Measurements from ENCODE around the gene PANK4. TPM values are rescaled to one million over a fixed set of nuclear protein-coding genes. Genes with fewer than 3 reads are reported as not detected.

Gene PANK4
- total and polyA plus RNA-seq, 2 donors (not counting 3 experiments of a cell fraction or from before 2014, with no cell fraction given) = 22.1 to 34.0 TPM

DNA sequence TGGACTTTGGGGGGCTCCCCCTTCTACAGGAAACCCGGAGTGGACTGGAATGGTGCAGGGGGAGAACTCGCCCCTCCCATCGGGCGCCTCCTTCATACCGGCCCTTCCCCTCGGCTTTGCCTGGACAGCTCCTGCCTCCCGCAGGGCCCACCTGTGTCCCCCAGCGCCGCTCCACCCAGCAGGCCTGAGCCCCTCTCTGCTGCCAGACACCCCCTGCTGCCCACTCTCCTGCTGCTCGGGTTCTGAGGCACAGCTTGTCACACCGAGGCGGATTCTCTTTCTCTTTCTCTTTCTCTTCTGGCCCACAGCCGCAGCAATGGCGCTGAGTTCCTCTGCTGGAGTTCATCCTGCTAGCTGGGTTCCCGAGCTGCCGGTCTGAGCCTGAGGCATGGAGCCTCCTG is 29.9 kb upstream of the PANK4 start, which contains the start of gene TNFRSF14:
TSS of gene TNFRSF14 (plus strand) at position 95 of the 401 bp plus-strand sequence. CDS start at position 389, 294 bp downstream.
- H3K27ac ChIP-seq (ENCODE audit: insufficient read depth, low read depth, low read length) = peak within 1 kb of the TSS; percentile 53
- dilution Hi-C loops (cut with MboI; ENCODE audit: extremely low pct_ligation_motif_present, low sequenced_read_pairs) (no loop called here), intact Hi-C loops (cut with micrococcal nuclease) (loop anchor here (1.0 kb wide), 2 partner anchors 22 to 87 kb away; no protein-coding TSS in a partner anchor)
- BruUV-seq (replicated peaks) = no TSS peak
- no peaks in the 10 kb centered on the region for H3K79me2 ChIP-seq (ENCODE audit: control insufficient read depth, insufficient read depth, low read length)
- H2AFZ ChIP-seq (ENCODE audit: low read depth, low read length) = peak within 1 kb of the TSS; percentile 81
- peaks cover 0 to 3% of the 10 kb centered on the region in 2 experiments for H3K36me3 ChIP-seq (ENCODE audit: control insufficient read depth in 2 of 2, extremely low read depth in 1 of 2, insufficient read depth in 2 of 2, low read length in 2 of 2)
- H3K27me3 ChIP-seq (ENCODE audit: control insufficient read depth in 2 of 2, insufficient read depth in 2 of 2, low read length in 2 of 2) = no peaks in the 10 kb centered on the region
- peak; percentile 80 for FAIRE-seq
- CTCF ChIA-PET = interaction anchor here (0.9 to 2.9 kb wide), 6 partner anchors 9 to 361 kb away, joined by 3 to 23 read pairs (median 6); partner anchors contain the start of genes FAAP20 and PRXL2B
- peak; percentile 65 for DNase-seq (ENCODE audit: low read depth, low spot score)
- TF ChIP-seq POLR2AphosphoS5 (IDR thresholded peaks at IDR 0.05; ENCODE audit: insufficient read depth, low read depth, low read length) = no peak
- no peak for TF ChIP-seq POLR2A (IDR thresholded peaks at IDR 0.05; ENCODE audit: low read depth, low read length)
- no peak for TF ChIP-seq MYC (IDR thresholded peaks at IDR 0.05; ENCODE audit: low read depth, low read length)
- TF ChIP-seq, protein P1, sequence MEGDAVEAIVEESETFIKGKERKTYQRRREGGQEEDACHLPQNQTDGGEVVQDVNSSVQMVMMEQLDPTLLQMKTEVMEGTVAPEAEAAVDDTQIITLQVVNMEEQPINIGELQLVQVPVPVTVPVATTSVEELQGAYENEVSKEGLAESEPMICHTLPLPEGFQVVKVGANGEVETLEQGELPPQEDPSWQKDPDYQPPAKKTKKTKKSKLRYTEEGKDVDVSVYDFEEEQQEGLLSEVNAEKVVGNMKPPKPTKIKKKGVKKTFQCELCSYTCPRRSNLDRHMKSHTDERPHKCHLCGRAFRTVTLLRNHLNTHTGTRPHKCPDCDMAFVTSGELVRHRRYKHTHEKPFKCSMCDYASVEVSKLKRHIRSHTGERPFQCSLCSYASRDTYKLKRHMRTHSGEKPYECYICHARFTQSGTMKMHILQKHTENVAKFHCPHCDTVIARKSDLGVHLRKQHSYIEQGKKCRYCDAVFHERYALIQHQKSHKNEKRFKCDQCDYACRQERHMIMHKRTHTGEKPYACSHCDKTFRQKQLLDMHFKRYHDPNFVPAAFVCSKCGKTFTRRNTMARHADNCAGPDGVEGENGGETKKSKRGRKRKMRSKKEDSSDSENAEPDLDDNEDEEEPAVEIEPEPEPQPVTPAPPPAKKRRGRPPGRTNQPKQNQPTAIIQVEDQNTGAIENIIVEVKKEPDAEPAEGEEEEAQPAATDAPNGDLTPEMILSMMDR (IDR thresholded peaks at IDR 0.05; ENCODE audit: extremely low read depth in 1 of 2, insufficient read depth in 1 of 2, low read depth in 1 of 2, low read length in 2 of 2) = peak in 1 of 2 donors; percentile 17
- no peaks in the 10 kb centered on the region for H4K20me1 ChIP-seq (replicated peaks; ENCODE audit: control insufficient read depth, extremely low read depth, insufficient read depth, low read length)
- H3K4me3 ChIP-seq (replicated peaks in 1 of 3; ENCODE audit: insufficient read depth in 1 of 3, low read depth in 1 of 3, low read length in 3 of 3) = peak within 1 kb of the TSS; percentile 15 to 38 (median 28)
- H3K4me1 ChIP-seq (ENCODE audit: control insufficient read depth, extremely low read depth, insufficient read depth, low read length) = peaks cover 23% of the 10 kb centered on the region
- H3K9me1 ChIP-seq (replicated peaks; ENCODE audit: control insufficient read depth, extremely low read depth, insufficient read depth, low read length) = no peaks in the 10 kb centered on the region
- POLR2A ChIA-PET = interaction anchor here (0.7 to 1.2 kb wide), 2 partner anchors 29 to 423 kb away, joined by 3 read pairs; no protein-coding TSS in a partner anchor
- H3K9me3 ChIP-seq (replicated peaks; ENCODE audit: control insufficient read depth, insufficient read depth, low read length) = no peaks in the 10 kb centered on the region
- H3K9ac ChIP-seq (replicated peaks; ENCODE audit: extremely low read depth, insufficient read depth, low read length) = peak within 1 kb of the TSS; percentile 37
- H3K4me2 ChIP-seq (ENCODE audit: insufficient read depth, low read length) = peak within 1 kb of the TSS; percentile 60

Data from endothelial cell of umbilical vein (primary cell).